HCT116 (cell line): ENCODE measurements around the gene TMEM130. TPM values are rescaled to one million over a fixed set of nuclear protein-coding genes. Genes with fewer than 3 reads are reported as not detected.

ENCODE experiments used
- ATAC-seq: fragments of 200-7000 bp; cut with Tn5 transposase; 2 replicates; pipeline ENCODE4 v1.9.1; 2020; ENCODE audit warnings: mild to moderate bottlenecking, moderate library complexity
- BruUV-seq: library from RNA; stranded (reverse); fragments of 400-500 nt; replicated peaks from 2 replicates; lab custom pipeline; 2021; lab: Mats Ljungman, UMichigan
- CTCF ChIA-PET: fragments of 300-600 bp; sonication (Branson Sonifier 250); formaldehyde crosslinking; loops from one replicate; lab custom pipeline; 2021; ENCODE audit warnings: antibody characterized with exemption; lab: Charles Lee
- POLR2A ChIA-PET: fragments of 300-600, 350-600 bp; sonication (Branson Sonifier 250); formaldehyde crosslinking; loops from one replicate; lab custom pipeline; 2021; ENCODE audit warnings: antibody characterized with exemption; lab: Charles Lee
- RAD21 ChIA-PET, 2 experiments: fragments of 300-600 bp; sonication (Branson Sonifier 250); formaldehyde crosslinking; loops; one replicate each; lab custom pipeline; 2023; ENCODE audit warnings: low total read pairs in 2 of 2; ENCODE audit not compliant: uncharacterized antibody in 2 of 2, unreplicated experiment in 2 of 2, low non-redundant PET in 1 of 2; lab: Charles Lee
- DNase-seq: peaks from one replicate; pipeline ENCODE4 v3.0.0-alpha.2; 2010; ENCODE audit warnings: low read depth, low spot score
- H2AFZ ChIP-seq: fragments of 200-600 bp; shearing (Covaris generic), sonication (generic); 2 replicates; pipeline ENCODE4 v1.6.1; 2017; ENCODE audit warnings: low read depth, mixed run types, mixed read lengths, antibody characterized with exemption, low read length; ENCODE audit not compliant: poor library complexity, severe bottlenecking
- H3K27ac ChIP-seq: 2 replicates; pipeline ENCODE4 v1.5.1; 2012; ENCODE audit warnings: low read depth, low read length
- H3K27me3 ChIP-seq: fragments of 200-600 bp; sonication (generic); 2 replicates; pipeline ENCODE4 v1.6.1; 2016; ENCODE audit warnings: mixed run types, low read length, mixed read lengths; ENCODE audit not compliant: insufficient read depth
- H3K36me3 ChIP-seq, 2 experiments: fragments of 200-500 bp in 1 of 2; fragments of 200-600 bp in 1 of 2; sonication (Bioruptor generic) in 1 of 2; sonication (generic) in 1 of 2; 2 replicates each; pipeline versions ENCODE4 v1.5.1 to v1.6.1; 2014 to 2016; ENCODE audit warnings: low read length in 2 of 2, inconsistent platforms in 1 of 2, mixed read lengths in 1 of 2, mixed run types in 1 of 2; ENCODE audit not compliant: insufficient read depth in 2 of 2, control insufficient read depth in 1 of 2
- H3K4me1 ChIP-seq, 2 experiments: fragments of 200-600 bp in 1 of 2; sonication (generic) in 1 of 2; 2 replicates each; pipeline versions ENCODE4 v1.5.1 to v1.6.1; 2012 to 2017; ENCODE audit warnings: low read length in 2 of 2, inconsistent platforms in 1 of 2, mild to moderate bottlenecking in 1 of 2, mixed read lengths in 1 of 2, mixed run types in 1 of 2, moderate library complexity in 1 of 2; ENCODE audit not compliant: insufficient read depth in 2 of 2, control insufficient read depth in 1 of 2
- H3K4me2 ChIP-seq: fragments of 200-600 bp; sonication (generic); 2 replicates; pipeline ENCODE4 v1.6.1; 2017; ENCODE audit warnings: mixed run types, low read length, mixed read lengths
- H3K4me3 ChIP-seq, 2 experiments: fragments of 200-600 bp in 1 of 2; sonication (generic) in 1 of 2; replicated peaks in 1 of 2; 2 replicates each; pipeline ENCODE4 v1.5.1; 2011 to 2016; ENCODE audit warnings: low read length in 2 of 2, control low read depth in 1 of 2, low read depth in 1 of 2, mild to moderate bottlenecking in 1 of 2, mixed read lengths in 1 of 2, mixed run types in 1 of 2
- H3K79me2 ChIP-seq: fragments of 200-600 bp; sonication (generic); 2 replicates; pipeline ENCODE4 v1.6.1; 2017; ENCODE audit warnings: mild to moderate bottlenecking, mixed run types, low read length, moderate library complexity, mixed read lengths; ENCODE audit not compliant: insufficient read depth
- H3K9ac ChIP-seq: fragments of 200-600 bp; sonication (generic); 2 replicates; pipeline ENCODE4 v1.6.1; 2016; ENCODE audit warnings: low read length, mixed read lengths
- H3K9me2 ChIP-seq: fragments of 200-600 bp; sonication (generic), shearing (Covaris generic); 2 replicates; pipeline ENCODE4 v1.6.1; 2017; ENCODE audit warnings: mixed run types, mild to moderate bottlenecking, moderate library complexity; ENCODE audit not compliant: insufficient read depth
- H3K9me3 ChIP-seq, 2 experiments: fragments of 200-500 bp in 1 of 2; fragments of 200-600 bp in 1 of 2; sonication (Bioruptor generic) in 1 of 2; sonication (generic) in 1 of 2; 2 replicates each; pipeline ENCODE4 v1.6.1; 2014 to 2017; ENCODE audit warnings: low read length in 2 of 2, mixed read lengths in 2 of 2, inconsistent platforms in 1 of 2, low read depth in 1 of 2, mild to moderate bottlenecking in 1 of 2, mixed run types in 1 of 2, moderate library complexity in 1 of 2; ENCODE audit not compliant: control insufficient read depth in 1 of 2, insufficient read depth in 1 of 2
- H4K20me1 ChIP-seq: fragments of 200-600 bp; sonication (generic), shearing (Covaris generic); 2 replicates; pipeline ENCODE4 v1.6.1; 2017; ENCODE audit warnings: mixed run types, mild to moderate bottlenecking, moderate library complexity; ENCODE audit not compliant: insufficient read depth
- CEBPB ChIP-seq: IDR thresholded peaks from 2 replicates; pipeline ENCODE4 v1.6.1; 2012; ENCODE audit warnings: low read depth
- CTCF ChIP-seq, 3 experiments: fragments of 200-600 bp in 1 of 3; sonication (generic) in 1 of 3; IDR thresholded peaks in 2 of 3; conservative IDR thresholded peaks in 1 of 3; 2 replicates each; pipeline ENCODE4 v1.5.1; 2012 to 2017; ENCODE audit warnings: low read depth in 2 of 3, low read length in 2 of 3, antibody characterized with exemption in 1 of 3, borderline replicate concordance in 1 of 3, control low read depth in 1 of 3, mild to moderate bottlenecking in 1 of 3, mixed read lengths in 1 of 3, mixed run types in 1 of 3, moderate library complexity in 1 of 3; ENCODE audit not compliant: insufficient read depth in 1 of 3
- EGR1 ChIP-seq: IDR thresholded peaks from 2 replicates; pipeline ENCODE4 v1.6.1; 2012; ENCODE audit warnings: low read depth
- ELF1 ChIP-seq: IDR thresholded peaks from 2 replicates; pipeline ENCODE4 v1.6.1; 2012; ENCODE audit warnings: low read depth, borderline replicate concordance
- FOSL1 ChIP-seq: IDR thresholded peaks from 2 replicates; pipeline ENCODE4 v1.6.1; 2012; ENCODE audit warnings: low read depth
- JUND ChIP-seq: IDR thresholded peaks from 2 replicates; pipeline ENCODE4 v1.6.1; 2012
- POLR2A ChIP-seq: IDR thresholded peaks from 2 replicates; pipeline ENCODE4 v1.7.0; 2011; ENCODE audit warnings: borderline replicate concordance; ENCODE audit not compliant: insufficient read depth, insufficient read length; ENCODE audit errors: extremely low read depth
- POLR2AphosphoS5 ChIP-seq: IDR thresholded peaks from 2 replicates; pipeline ENCODE4 v1.6.1; 2011; ENCODE audit warnings: mild to moderate bottlenecking, low read depth, low read length, moderate library complexity
- RAD21 ChIP-seq: IDR thresholded peaks from 2 replicates; pipeline ENCODE4 v1.6.1; 2012; ENCODE audit warnings: low read depth, mild to moderate bottlenecking
- SIN3A ChIP-seq: IDR thresholded peaks from 2 replicates; pipeline ENCODE4 v1.6.1; 2012; ENCODE audit warnings: low read depth
- SP1 ChIP-seq: IDR thresholded peaks from 2 replicates; pipeline ENCODE4 v1.6.1; 2012; ENCODE audit warnings: low read depth
- SRF ChIP-seq: IDR thresholded peaks from 2 replicates; pipeline ENCODE4 v1.6.1; 2012; ENCODE audit warnings: low read depth
- TCF7L2 ChIP-seq: IDR thresholded peaks from 2 replicates; pipeline ENCODE4 v1.7.0; 2011; ENCODE audit warnings: borderline replicate concordance, inconsistent platforms; ENCODE audit not compliant: insufficient read depth, insufficient read length; ENCODE audit errors: extremely low read depth
- YY1 ChIP-seq: IDR thresholded peaks from 2 replicates; pipeline ENCODE4 v1.6.1; 2011; ENCODE audit warnings: low read length, low read depth, moderate library complexity, mild to moderate bottlenecking; ENCODE audit not compliant: insufficient replicate concordance; ENCODE audit errors: extremely low read depth
- ZFX ChIP-seq: fragments of 450-650 bp; IDR thresholded peaks from 2 replicates; pipeline ENCODE4 v1.6.1; 2017
- ZNF274 ChIP-seq: fragments of 200-500 bp; sonication (Bioruptor generic); IDR thresholded peaks from 2 replicates; pipeline ENCODE4 v1.6.1; 2014; ENCODE audit warnings: mild to moderate bottlenecking, low read depth, low read length, inconsistent platforms
- intact Hi-C: fragments of 100-400 bp; cut with micrococcal nuclease; formaldehyde crosslinking; loops from 2 replicates; pipeline ENCODE4 v1.10.0; 2022
- total RNA-seq: library from RNA; stranded (reverse); gene quantifications from one replicate; pipeline ENCODE4 v1.2.1, GENCODE V29; 2021; ENCODE audit not compliant: unreplicated experiment
- TF ChIP-seq, protein P1 (sequence below): IDR thresholded peaks from 2 replicates; pipeline ENCODE4 v1.6.1; 2012
- TF ChIP-seq, protein P2 (sequence below): IDR thresholded peaks from 2 replicates; pipeline ENCODE4 v1.6.1; 2012; ENCODE audit warnings: low read depth
- TF ChIP-seq, protein P3 (sequence below): IDR thresholded peaks from 2 replicates; pipeline ENCODE4 v1.6.1; 2012

TMEM130 gene
- total RNA-seq, 1 experiment from 2014 or later: not detected

GRCh38 chr7:98863601-98864000 is 6.2 kb downstream of the TMEM130 start:
- H3K79me2 ChIP-seq: no peaks in the 10 kb centered on the region
- no peaks in the 10 kb centered on the region for H3K36me3 ChIP-seq
- H2AFZ ChIP-seq: no peak overlapping the region
- ChIA-PET RAD21 (no interaction called here), POLR2A (no interaction called here), CTCF (no interaction called here)
- no peaks in the 10 kb centered on the region for H3K27me3 ChIP-seq
- H3K9me2 ChIP-seq: no peaks in the 10 kb centered on the region
- no peak overlapping the region for H3K27ac ChIP-seq
- ATAC-seq (no peak), DNase-seq (no peak)
- peaks cover 9 to 11% of the 10 kb centered on the region in 2 experiments for H3K4me1 ChIP-seq
- H3K4me3 ChIP-seq: no peak overlapping the region
- no TSS peak for BruUV-seq
- no peaks in the 10 kb centered on the region for H3K9me3 ChIP-seq
- no peak overlapping the region for H3K4me2 ChIP-seq
- H4K20me1 ChIP-seq: no peaks in the 10 kb centered on the region
- TF ChIP-seq RAD21 (no peak), ZFX (no peak), SP1 (no peak), TCF7L2 (no peak), CEBPB (no peak), ZNF274 (no peak), FOSL1 (no peak), SIN3A (no peak), JUND (no peak), CTCF (IDR thresholded peaks at IDR 0.05 in 2 of 3, conservative IDR thresholded peaks at IDR 0.05 in 1 of 3; ENCODE audit: borderline replicate concordance in 1 of 3, insufficient read depth in 1 of 3, low read depth in 2 of 3, low read length in 2 of 3) (no peak), POLR2AphosphoS5 (no peak), YY1 (no peak), ELF1 (no peak), EGR1 (no peak), POLR2A (no peak), SRF (no peak)
- TF ChIP-seq, protein P1, sequence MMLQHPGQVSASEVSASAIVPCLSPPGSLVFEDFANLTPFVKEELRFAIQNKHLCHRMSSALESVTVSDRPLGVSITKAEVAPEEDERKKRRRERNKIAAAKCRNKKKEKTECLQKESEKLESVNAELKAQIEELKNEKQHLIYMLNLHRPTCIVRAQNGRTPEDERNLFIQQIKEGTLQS: no peak
- TF ChIP-seq, protein P2, sequence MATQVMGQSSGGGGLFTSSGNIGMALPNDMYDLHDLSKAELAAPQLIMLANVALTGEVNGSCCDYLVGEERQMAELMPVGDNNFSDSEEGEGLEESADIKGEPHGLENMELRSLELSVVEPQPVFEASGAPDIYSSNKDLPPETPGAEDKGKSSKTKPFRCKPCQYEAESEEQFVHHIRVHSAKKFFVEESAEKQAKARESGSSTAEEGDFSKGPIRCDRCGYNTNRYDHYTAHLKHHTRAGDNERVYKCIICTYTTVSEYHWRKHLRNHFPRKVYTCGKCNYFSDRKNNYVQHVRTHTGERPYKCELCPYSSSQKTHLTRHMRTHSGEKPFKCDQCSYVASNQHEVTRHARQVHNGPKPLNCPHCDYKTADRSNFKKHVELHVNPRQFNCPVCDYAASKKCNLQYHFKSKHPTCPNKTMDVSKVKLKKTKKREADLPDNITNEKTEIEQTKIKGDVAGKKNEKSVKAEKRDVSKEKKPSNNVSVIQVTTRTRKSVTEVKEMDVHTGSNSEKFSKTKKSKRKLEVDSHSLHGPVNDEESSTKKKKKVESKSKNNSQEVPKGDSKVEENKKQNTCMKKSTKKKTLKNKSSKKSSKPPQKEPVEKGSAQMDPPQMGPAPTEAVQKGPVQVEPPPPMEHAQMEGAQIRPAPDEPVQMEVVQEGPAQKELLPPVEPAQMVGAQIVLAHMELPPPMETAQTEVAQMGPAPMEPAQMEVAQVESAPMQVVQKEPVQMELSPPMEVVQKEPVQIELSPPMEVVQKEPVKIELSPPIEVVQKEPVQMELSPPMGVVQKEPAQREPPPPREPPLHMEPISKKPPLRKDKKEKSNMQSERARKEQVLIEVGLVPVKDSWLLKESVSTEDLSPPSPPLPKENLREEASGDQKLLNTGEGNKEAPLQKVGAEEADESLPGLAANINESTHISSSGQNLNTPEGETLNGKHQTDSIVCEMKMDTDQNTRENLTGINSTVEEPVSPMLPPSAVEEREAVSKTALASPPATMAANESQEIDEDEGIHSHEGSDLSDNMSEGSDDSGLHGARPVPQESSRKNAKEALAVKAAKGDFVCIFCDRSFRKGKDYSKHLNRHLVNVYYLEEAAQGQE: no peak
- TF ChIP-seq, protein P3, sequence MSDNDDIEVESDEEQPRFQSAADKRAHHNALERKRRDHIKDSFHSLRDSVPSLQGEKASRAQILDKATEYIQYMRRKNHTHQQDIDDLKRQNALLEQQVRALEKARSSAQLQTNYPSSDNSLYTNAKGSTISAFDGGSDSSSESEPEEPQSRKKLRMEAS: no peak
- H3K9ac ChIP-seq: no peak overlapping the region
- intact Hi-C loops: no loop called here
